IPS DF 4.7 (cell line): ENCODE measurements around the gene FHIT.
A peak's percentile ranks its signal among the peaks of the same experiment; 100 is the strongest.

Experiments
- DNase-seq: peaks from one replicate; pipeline ENCODE4 v3.0.0-alpha.2; 2013; ENCODE audit warnings: low spot score; ENCODE audit errors: extremely low read depth

FHIT gene

DNA sequence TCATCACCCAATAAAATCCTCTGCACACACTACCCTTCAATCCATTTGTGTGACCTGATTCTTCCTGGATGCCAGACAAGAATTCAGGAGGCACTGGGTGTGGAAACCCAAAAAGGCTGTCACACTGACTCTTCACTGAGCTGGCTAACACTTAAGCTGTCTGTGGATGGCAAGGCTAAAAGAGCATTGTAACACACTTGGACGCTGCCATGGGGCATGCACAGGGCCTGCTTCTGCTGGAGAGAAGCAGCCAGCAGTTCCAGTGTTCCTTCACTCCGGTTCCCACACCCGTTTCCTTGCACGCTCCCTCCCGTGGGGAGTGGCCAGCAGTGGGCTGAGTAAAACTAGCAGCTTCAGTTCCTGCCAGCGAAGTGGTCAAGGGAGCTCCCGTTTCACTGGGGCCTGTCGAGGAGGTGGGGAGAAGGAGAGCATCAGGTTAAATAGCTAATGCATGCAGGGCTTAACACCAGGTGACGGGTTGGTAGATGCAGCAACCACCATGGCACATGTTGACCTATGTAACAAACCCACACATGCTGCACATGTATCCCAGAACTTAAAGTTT, 737.1 kb downstream of the FHIT start:
- no peak for DNase-seq

DNA sequence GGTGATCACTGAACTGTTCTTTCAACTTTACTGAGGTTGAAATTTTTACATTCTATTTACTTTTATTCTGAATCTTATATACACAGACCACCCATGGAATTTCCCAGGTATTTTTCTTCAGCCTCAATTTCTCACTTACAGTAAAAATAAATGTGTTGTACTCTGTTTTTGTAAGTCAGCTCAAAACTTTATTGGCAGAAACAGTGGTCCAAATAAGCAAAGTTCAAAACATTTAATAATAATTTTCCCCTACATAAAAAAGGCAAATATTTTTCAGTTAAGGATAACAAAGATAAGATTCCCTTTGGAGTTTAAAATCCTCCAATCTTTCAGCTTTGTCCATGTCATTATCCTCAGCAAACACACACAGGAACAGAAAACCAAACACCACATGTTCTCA, 738.0 kb downstream of the FHIT start:
- DNase-seq, result no peak

DNA sequence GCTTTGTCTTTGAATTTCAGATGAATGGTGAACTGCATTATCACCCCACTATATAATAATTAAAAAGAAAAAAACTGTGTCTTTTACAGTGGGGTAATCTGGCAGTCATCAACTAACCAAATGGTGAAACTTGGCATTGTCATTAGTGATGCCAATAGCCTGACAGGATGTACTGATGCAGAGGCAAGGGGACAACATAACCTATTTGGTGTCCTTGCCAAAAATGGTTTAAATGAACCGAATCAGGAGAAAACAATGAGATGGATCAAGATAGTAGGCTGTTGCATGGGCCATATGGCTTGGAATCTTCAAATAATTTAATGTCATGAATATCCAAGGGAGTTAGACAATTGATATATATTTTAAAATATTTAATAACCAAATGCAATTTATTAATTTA, 738.7 kb downstream of the FHIT start:
- DNase-seq, result no peak

DNA sequence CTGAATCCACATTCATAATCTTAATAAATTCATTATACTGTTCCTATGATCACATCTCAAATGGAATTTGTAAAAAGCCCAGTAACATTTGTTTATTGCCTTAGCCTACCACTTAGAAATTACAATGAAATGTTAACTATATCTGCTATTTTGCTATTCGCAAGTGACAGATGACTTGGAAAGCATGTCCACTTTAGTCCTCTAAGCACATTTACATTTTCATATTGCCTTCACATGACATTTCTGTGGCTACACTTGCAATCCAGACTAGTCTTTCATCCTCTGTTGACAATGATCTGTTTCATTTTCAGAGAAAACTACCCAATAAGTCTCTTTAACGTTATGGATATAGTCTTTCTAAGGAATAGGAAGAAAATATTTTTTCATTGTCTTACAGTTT, 741.8 kb downstream of the FHIT start:
- no peak for DNase-seq

DNA sequence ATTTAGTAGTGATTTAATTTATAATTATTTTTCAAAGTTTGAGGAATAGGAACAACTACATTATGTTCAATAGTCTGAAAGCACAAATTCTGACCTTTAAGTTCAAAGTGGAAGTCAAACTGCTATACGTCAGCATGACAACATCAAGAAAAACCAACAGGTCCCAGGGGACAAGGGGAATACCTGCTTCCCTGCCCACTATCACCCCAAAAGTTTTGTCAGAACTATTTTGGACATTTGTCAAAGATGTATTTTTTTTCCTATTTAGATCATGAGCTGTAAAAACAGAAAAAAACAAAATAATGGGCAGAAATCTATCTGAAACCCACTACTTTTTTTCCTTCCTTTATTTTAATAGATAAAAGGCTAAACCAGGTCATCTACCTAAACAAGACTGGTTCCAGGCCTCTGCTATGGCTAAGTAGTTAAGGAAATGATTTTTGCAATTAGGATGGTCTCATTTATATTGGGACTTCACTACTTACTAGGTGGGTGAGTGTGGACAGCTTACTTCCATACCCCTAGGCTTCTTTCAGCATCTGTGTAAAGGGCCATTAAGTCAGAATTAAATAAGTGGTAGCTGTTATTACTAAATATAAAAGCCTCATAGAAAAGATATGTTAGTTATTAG, 746.3 kb downstream of the FHIT start:
- no peak for DNase-seq

DNA sequence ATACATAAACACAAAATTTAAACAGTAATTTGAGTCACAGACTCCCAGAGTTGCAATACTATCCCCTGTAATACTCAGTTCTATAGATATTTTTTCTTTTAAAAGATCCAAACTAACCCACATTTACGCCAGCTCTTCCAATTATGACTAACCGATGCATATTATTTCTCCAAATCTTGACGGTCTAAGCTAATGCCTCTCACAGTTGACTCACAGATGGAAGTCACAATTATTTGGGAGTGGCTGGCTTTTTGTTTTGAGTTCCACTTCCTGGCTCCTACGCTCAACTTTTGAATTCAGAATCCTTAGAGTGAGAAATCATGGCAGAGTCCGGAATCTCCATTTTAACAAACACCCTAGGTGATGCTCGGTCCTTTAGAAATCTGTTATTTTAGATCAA, 749.9 kb downstream of the FHIT start:
- DNase-seq, result no peak

DNA sequence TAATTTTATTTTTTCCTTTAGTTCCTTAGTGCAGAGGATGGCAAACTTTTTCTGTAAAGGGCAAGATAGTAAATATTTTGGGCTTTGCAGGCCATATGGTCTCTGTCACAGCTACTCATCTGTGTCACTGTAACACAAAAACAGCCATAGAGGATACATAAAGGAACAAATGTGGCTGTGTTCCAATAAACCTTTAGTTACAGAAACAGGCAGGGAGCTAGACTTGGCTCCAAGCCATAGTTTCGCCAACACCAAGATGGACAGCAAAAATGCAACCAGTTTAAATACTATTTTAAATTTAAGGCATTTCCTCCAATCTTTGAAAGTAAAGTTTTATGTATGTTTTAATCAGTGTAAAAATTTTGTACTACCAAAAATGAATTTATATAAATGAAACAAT, 753.4 kb downstream of the FHIT start:
- no peak for DNase-seq

DNA sequence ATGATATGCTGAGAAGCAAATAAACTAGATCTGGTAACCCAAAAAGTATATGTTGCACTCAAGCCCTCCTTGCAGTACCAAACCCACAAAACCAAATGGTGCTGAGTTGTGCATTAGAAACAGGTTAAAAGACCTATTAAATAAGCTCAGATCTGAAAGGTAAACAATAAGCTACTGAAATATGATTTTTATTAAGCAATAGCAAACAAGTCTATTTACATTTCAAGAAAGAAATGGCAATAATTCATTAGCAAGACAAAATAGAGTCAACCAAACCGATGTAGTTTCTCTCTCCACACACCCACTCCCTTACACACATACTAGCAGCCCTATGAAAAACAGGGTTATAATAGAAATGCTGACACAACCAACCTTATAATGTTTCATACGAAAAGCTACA, 760.3 kb downstream of the FHIT start:
- DNase-seq, result no peak

DNA sequence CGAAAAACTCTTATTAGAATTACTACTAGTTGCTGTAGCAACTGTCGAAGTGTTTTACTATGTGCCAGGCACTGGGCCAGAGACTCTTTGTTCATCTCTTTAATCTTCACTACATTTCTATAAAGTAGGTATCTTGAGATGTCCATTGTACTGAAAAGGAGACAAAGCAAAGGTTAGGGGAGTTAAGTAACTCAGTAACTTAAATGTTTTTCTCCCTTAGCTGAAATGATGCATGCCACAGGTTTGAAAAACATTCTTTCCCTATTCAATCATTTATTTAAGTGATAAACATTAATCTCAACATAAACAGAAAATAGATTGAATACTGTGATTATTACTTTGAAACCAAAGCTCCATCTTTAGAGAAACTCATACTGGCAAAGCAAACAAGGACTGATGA, 776.2 kb downstream of the FHIT start:
- no peak for DNase-seq

DNA sequence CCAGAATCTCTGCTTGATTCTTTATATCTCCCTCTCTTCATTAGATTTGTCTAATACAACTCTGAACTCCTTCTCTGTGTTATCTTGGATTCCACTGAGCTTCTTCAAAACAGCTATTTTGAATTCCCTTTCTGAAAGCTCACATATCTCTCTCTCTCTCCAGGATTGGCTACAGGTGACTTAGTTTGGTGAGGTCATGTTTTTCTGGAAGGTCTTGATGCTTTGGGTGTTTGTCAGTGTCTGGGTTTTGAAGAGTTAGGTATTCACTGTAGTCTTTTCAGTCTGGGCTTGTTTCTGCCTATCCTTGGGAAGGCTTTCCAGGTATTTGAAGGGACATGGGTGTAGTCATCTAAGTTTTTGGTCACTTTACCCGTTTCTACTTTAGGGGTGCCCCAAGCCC, 781.8 kb downstream of the FHIT start:
- no peak for DNase-seq

DNA sequence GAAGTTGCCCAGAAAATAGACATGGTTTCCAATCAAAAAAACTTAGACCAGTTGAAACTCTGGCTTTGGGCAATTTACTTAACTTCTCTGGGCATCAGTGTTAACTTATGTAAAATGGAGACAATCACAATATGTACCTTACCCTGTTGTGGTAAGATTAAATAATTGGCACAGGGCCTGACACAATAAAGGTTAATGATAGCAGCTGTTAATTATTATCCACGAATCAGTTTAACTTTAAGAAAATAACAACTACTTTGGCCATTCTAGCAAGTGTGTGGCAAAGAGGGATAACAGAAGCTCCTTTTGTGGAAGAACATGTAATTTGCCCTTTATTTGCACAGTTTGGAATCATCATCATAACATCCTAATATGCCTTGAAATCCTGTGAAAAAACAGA, 787.6 kb downstream of the FHIT start:
- DNase-seq, result no peak

DNA sequence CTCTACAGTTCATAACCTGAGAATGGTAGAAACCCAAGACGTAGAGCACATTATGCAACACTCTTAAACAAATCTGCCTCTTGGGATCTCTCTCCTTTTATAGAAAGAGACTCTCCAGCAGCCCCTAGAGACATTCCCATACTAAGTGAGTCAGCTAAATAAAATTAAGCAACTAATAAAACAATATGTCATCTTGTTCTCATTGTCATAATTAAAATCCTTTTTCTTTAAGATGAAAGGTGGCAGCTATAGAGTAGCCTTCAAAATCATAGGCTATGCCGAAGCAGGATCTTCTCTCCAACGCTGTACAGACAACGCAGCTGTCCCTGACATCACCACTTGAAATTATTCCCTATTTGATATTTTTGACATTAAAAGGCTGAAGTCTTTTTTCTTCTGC, 790.0 kb downstream of the FHIT start:
- no peak for DNase-seq

DNA sequence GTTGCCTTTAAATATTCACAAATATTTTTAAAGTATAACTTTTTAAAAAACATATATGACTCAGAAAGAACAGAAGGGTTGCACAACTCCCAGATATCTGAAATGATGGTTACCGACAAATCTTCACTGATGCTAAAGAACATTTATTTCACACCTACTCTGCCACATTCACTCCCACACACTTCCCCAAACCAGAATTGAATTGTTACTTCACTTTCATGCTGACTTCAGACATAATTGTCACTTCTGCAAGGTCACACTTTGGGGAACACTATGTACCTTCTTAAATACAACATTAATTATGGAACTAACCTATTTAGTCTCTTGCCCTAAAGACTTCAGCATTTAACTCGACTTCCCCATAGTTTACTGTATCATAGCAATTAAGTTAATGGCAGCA, 795.1 kb downstream of the FHIT start:
- DNase-seq, result no peak

DNA sequence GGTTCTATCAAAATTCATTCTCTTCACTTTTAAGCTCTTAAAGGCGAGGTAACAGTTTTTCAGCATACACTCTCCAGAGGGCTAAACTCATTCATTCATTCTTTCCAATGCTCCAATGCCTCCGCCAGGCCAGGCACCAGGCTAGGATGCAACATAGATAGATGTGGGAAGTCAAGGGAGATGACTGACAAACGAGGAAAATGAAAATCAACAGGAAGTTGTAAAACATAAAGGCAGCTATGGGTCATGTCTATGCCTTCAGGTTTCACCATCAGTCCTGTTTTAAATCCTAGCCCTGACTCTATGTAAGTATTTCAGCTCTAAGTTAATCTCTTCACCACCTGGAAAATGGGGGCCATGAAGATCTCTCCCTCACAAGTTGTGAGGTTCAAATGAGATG, 797.9 kb downstream of the FHIT start:
- DNase-seq, result no peak

DNA sequence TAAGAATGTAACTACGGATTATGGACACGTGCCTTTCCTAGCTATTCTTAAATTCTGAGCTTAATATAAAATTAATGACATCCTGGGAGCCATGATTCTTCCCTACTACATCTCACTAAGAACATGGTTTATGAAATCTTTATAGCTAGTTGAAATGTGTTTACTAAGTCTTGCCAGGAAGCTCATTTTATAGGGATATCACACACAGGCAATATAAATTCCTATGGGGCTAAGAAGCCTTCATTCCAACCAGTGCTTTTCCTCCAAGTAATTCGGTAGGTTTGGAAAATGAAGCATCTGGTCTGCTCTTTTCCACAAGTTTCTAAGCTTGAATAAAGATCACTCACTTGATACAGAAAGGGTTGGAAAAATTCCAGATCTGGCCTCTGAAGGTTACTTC, 802.6 kb downstream of the FHIT start:
- no peak for DNase-seq

DNA sequence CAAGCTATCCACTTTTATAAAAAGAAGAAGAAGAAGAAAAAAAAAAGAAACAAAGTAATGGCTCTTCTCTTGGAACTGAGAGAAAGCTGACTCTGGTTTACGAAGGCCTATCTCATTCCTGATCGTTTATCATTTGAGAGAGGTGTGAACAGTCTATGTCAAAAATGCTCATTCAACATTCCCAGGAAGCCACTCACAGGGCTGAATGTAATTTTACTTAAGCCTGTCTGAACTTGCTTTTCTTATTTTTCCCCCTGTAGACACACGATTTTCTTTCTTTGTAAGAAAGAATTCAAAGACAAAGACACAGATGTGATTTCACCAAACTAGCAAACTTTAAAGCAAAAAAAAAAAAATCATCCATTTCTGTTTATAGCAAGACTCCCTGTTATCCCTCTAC, 805.8 kb downstream of the FHIT start:
- no peak for DNase-seq

DNA sequence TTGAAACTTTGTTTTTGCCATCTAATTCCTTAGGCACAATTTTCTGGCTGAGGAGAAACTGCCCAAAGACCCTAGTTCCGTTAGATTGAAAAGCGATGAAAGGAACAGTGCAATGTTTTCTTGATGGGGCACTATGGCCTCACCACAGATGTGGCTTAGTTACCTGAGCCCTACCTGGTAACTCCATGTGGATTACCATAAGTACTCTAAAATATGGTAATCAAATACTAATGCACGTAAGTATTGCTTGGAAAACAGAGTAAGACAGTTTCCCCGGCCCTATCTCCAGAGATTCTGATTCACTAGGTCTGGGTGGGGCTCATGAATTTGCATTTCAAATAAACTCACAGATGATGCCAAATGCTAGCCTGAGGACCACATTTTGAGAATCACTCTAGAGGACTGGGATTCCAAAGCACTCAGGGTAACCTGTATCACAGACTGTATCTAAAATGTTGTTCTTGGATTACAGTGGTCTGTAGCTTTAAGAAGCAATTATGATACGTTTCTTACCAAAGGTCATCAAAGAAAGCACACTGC, 806.3 kb downstream of the FHIT start:
- DNase-seq, result no peak

DNA sequence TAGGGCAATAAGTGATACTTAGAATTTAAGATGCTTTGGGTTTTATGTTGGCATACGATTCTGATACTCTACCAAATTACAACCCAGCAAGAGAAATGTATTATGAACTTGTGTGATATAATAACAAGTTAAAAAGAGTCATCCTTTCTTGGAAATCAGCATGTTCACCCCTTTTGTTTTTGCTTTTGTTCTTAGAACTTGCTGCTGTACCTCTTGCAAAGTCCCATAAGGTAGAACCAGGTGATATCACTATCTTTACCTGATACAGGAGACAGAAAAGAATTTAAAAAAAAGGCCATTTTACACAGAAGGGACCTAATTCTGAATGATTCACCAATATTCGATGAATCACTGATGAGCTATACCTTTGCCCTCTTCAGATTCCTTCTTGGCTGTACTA, 810.4 kb downstream of the FHIT start:
- DNase-seq, result no peak

DNA sequence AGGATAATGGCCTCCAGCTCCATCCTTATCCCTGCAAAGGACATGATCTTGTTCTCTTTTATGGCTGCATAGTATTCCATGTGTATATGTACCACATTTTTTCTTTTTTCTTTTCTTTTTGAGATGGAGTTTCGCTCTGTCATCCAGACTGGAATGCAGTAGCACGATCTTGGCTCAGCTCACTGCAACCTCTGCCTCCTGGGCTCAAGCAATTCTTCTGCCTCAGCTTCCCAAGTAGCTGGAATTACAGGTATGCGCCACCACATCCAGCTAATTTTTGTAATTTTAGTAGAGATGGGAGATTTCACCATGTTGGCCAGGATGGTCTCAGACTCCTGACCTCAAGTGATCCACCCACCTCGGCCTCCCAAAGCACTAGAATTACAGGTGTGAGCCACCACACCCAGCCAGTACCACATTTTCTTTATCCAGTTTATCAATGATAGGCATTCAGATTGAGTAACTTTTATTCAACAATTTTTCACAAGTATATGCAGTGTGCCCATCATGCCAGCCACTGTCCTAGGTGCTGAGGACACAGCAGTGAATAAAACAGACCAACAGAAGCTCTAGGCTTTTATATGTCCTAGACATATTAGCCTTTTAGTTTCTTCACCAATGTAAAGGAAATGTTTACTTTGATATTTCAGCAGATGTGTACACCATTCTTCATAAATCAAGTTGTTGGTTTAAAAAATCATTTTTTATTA, 815.2 kb downstream of the FHIT start:
- DNase-seq, result no peak

DNA sequence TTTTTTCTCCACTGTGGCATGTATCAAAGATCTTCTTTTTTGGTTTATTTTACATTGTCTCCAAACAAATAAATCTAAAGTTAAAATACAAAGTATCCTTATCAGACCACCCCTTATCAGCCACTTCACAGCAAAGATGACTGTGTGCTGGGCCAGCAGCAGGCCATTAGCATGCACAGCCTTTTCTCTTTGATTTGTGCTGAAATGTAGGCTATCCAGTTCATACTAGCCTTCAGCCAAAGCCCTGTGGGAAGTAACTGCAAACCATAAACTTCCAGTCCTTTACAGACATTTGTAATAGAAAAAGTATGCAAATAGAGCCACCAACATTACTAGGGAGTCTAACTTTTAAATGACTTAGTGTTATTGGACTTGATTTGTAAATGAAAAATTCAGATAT, 816.3 kb downstream of the FHIT start:
- no peak for DNase-seq

DNA sequence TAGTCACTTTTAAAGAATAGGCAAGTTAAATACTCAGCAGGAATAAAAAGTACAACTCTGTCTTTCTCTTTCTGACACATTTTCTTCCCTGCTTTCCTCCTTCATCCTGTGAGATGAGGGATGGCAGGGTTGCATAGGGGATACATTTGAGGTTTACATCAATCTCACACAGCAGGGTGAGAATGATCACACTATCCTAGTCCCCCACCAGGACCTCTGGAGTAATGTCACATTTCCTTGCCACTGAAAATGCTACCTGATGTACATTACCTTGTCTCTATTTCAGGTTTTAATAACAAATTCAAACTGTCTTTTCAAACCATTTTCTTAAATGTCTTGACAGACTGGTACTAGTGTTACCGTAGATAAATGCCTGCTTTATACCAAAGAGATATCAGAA, 816.9 kb downstream of the FHIT start:
- DNase-seq, result no peak

DNA sequence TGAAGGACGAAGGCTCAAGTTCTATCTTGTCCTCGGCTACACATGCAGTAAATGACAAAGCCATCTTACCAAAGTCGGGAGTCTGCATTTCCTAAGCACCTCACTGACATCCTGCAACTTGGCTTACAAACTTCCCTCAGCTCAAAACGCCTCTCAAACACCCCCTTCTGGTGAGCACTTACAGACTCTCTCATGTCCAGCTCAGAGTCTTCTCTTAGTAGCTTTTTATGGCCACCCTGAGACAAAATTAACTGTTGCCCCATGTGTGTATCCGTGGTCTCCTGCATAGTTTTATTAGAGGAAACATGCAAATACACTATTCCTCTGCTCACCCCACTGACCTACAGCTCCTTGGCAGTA, 819.7 kb downstream of the FHIT start:
- peak; percentile 46 for DNase-seq

DNA sequence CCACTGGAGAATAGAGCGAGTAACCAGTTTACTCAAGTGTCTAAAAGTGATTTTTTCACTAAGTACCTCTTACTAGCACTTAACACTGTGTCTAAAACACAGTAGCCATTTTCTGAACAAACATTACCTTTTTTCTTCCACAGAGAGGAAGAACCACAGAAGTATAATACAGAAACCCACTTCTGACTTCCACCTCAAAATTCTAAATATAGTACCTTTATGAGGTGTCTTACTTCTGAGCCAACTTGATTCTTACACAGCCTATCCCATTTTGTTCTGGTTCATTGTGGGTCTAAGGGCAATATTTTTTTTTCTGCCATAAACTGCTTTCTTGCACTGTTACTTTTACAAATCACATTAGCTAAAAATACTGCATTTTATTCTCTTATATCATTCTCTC, 821.0 kb downstream of the FHIT start:
- DNase-seq, result no peak
